Lower leg skin (tissue), 4 donors: Measurements from ENCODE around the gene RBKS. TPM values are rescaled to one million over a fixed set of nuclear protein-coding genes. Genes with fewer than 3 reads are reported as not detected.

ENCODE experiments used
- DNase-seq, 2 donors: peaks; one replicate each; pipeline ENCODE4 v3.0.0-alpha.2; 2019; ENCODE audit warnings: low spot score in 2 of 2
- H3K4me3 ChIP-seq: fragments of 200-600 bp; sonication (generic); 2 replicates; pipeline ENCODE4 v1.5.1; 2017; ENCODE audit warnings: mild to moderate bottlenecking, low read depth; ENCODE audit not compliant: poor library complexity, severe bottlenecking
- POLR2A ChIP-seq, 2 donors: fragments of 450-650 bp; IDR thresholded peaks; one replicate each; pipeline ENCODE4 v1.6.1; 2016 to 2017; ENCODE audit warnings: antibody characterized with exemption in 2 of 2, mild to moderate bottlenecking in 1 of 2, moderate library complexity in 1 of 2
- WGBS, 2 donors: methylation state at CpG; one replicate each; pipeline ENCODE4 v1.1.5; 2018; 5-methylcytosine and 5-hydroxymethylcytosine counted together
- intact Hi-C: fragments of 100-400 bp; cut with DNase I; formaldehyde crosslinking; loops from one replicate; pipeline ENCODE4 v1.15.0; 2023; ENCODE audit warnings: low total_unique reads
- total RNA-seq, 4 donors: library from RNA; depleted of rRNA; stranded (reverse); fragments of >200 nt; gene quantifications; one replicate each; pipeline ENCODE4 v1.1.0, GENCODE V29; 2016
- TF ChIP-seq, protein P1 (sequence below), 3 donors: fragments of 450-650 bp; IDR thresholded peaks; one replicate each; pipeline ENCODE4 v1.5.1; 2016; ENCODE audit warnings: antibody characterized with exemption in 3 of 3, mild to moderate bottlenecking in 3 of 3, moderate library complexity in 2 of 3

The RBKS gene
- total RNA-seq, 4 donors from 2014 or later = 0.95 to 2.6 (median 1.3) TPM

DNA sequence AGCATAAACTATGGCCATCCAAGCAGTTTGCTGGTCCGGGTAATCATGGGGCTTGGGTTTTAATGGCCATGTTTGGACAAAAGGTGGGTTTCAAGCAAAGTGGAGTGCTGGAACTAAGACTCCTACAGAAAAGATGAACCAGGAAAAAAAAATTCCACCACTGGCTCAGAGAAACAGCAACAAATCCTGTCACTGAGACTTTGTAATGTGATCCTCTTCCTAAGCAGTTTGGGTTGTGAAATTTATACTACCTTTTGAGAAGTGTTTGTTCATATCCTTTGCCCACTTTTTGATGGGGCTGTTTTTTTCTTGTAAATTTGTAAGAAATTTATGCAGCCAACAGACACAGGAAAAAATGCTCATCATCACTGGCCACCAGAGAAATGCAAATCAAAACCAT lies 78.4 kb downstream of the RBKS start:
- intact Hi-C loops = no loop called here
- no peak for DNase-seq
- WGBS, 2 donors = 97 to 100% methylated on average over 1 of the region's 1 CpG
- TF ChIP-seq, protein P1, sequence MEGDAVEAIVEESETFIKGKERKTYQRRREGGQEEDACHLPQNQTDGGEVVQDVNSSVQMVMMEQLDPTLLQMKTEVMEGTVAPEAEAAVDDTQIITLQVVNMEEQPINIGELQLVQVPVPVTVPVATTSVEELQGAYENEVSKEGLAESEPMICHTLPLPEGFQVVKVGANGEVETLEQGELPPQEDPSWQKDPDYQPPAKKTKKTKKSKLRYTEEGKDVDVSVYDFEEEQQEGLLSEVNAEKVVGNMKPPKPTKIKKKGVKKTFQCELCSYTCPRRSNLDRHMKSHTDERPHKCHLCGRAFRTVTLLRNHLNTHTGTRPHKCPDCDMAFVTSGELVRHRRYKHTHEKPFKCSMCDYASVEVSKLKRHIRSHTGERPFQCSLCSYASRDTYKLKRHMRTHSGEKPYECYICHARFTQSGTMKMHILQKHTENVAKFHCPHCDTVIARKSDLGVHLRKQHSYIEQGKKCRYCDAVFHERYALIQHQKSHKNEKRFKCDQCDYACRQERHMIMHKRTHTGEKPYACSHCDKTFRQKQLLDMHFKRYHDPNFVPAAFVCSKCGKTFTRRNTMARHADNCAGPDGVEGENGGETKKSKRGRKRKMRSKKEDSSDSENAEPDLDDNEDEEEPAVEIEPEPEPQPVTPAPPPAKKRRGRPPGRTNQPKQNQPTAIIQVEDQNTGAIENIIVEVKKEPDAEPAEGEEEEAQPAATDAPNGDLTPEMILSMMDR (IDR thresholded peaks at IDR 0.05) = no peak
- no peak for TF ChIP-seq POLR2A (IDR thresholded peaks at IDR 0.05)
- no peak overlapping the region for H3K4me3 ChIP-seq

DNA sequence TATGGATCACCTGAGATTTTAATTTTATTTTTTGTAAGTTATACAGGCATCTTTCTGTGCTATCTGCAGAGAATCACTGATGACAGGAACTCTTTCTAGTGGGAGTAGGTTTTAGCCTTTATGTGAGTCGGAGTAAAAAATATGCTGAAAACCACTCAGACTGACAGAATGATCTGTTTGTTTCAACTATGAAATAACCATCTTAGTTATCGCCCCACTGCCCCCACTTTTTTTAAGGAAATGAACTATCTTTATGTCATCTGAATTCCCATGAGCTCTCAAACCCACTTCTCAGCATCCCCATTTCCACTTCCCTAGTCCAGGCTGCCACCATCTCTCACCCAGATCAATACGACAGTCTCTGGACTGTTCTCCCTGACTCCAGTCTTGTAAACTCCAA lies 79.7 kb downstream of the RBKS start:
- DNase-seq = no peak
- intact Hi-C loops = no loop called here
- WGBS, 2 donors = 89 to 90% methylated on average over 3 of the region's 3 CpGs
- no peak overlapping the region for H3K4me3 ChIP-seq
- TF ChIP-seq, protein P1 (IDR thresholded peaks at IDR 0.05) = no peak
- TF ChIP-seq POLR2A (IDR thresholded peaks at IDR 0.05) = no peak

DNA sequence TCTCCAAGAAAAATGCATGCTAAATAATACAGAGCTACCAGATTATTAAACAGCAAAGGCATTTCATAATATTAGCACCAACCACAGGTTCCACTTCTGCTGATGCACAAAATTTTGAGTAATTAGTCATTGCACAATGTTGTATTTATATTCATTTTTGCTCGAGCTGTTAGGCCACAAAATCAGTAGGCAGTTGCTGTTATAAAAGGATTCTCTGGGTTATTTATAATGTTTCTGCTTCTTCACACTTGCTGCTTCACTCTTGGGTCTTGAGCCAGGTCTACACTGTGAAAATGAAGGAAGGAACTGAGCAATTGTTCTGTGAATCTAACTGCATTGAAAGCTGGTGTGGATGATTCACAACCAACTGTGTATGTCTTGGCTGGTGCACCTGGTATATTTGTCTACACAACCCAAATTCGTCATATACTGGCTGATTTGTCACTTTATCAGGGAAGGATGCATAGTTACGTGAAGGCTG lies 80.4 kb downstream of the RBKS start:
- DNase-seq = no peak
- no peak overlapping the region for H3K4me3 ChIP-seq
- intact Hi-C loops = no loop called here
- WGBS, 2 donors = 36 to 44% methylated on average over 3 of the region's 3 CpGs
- TF ChIP-seq, protein P1 (IDR thresholded peaks at IDR 0.05) = no peak
- no peak for TF ChIP-seq POLR2A (IDR thresholded peaks at IDR 0.05)

DNA sequence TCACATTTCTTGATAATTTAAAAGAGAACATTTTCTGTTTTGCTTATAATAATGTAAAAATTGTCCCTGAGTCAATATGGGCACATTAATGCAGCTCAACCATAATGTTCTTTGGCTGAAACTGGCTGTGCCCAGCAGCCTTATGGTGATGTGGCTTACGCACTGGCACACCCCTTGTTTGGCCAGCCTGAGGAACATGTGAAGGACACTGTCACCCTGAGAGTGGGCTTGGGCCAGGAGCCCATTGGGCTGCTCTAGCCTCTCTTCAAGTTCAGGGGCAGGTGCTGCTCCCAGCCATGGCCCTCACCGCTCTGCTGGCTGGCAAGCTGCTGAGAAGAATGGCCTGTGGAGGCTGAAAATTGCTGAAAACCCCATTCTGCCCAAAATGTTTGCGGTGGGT lies 81.2 kb downstream of the RBKS start:
- no peak for TF ChIP-seq POLR2A (IDR thresholded peaks at IDR 0.05)
- TF ChIP-seq, protein P1 (IDR thresholded peaks at IDR 0.05) = no peak
- WGBS, 2 donors = 84 to 95% methylated on average over 3 of the region's 3 CpGs
- intact Hi-C loops = no loop called here
- no peak for DNase-seq
- H3K4me3 ChIP-seq = no peak overlapping the region

GRCh38 chr2:27808418-27808817 lies 81.8 kb downstream of the RBKS start:
- 91 to 93% methylated on average over 2 of the region's 2 CpGs for WGBS, 2 donors
- H3K4me3 ChIP-seq = no peak overlapping the region
- intact Hi-C loops = no loop called here
- no peak for DNase-seq
- TF ChIP-seq, protein P1 (IDR thresholded peaks at IDR 0.05) = no peak
- no peak for TF ChIP-seq POLR2A (IDR thresholded peaks at IDR 0.05)

- no peak overlapping the region for H3K4me3 ChIP-seq
- no peak for DNase-seq
- 66 to 75% methylated on average over 4 of the region's 4 CpGs for WGBS, 2 donors
- intact Hi-C loops = no loop called here
- TF ChIP-seq, protein P1 (IDR thresholded peaks at IDR 0.05) = no peak
- no peak for TF ChIP-seq POLR2A (IDR thresholded peaks at IDR 0.05)
Measured at GRCh38 chr2:27807476-27807875, 82.7 kb downstream of the RBKS start.
